Type B pancreatic cell (in vitro differentiated cells): ENCODE data around the gene FBN1. TPM values are rescaled to one million over a fixed set of nuclear protein-coding genes. Genes with fewer than 3 reads are reported as not detected.

Experiments used
- DNase-seq: peaks from one replicate; pipeline ENCODE4 v3.0.0; 2021; ENCODE audit warnings: mixed read lengths; ENCODE audit not compliant: unreplicated experiment; ENCODE audit errors: extremely low spot score
- H3K27ac Mint-ChIP-seq: 2 replicates; pipeline ENCODE4 v1.8.0; 2021; ENCODE audit warnings: mild to moderate bottlenecking, mixed read lengths
- H3K27me3 Mint-ChIP-seq: 2 replicates; pipeline ENCODE4 v1.8.0; 2021; ENCODE audit warnings: mixed read lengths
- H3K36me3 Mint-ChIP-seq: 2 replicates; pipeline ENCODE4 v1.8.0; 2021; ENCODE audit warnings: mixed read lengths
- H3K4me1 Mint-ChIP-seq: one replicate; pipeline ENCODE4 v1.8.0; 2021; ENCODE audit warnings: mixed read lengths; ENCODE audit not compliant: unreplicated experiment
- H3K4me3 Mint-ChIP-seq: 2 replicates; pipeline ENCODE4 v1.8.0; 2021; ENCODE audit warnings: mild to moderate bottlenecking, mixed read lengths
- H3K9me3 Mint-ChIP-seq: 2 replicates; pipeline ENCODE4 v1.8.0; 2021; ENCODE audit warnings: mixed read lengths
- total RNA-seq: library from RNA; stranded (reverse); gene quantifications from 2 replicates; pipeline ENCODE4 v1.2.1, GENCODE V29; 2021; ENCODE audit warnings: low replicate concordance
- TF ChIP-seq, protein P1 (sequence below): fragments of 200-600 bp; sonication (generic); conservative IDR thresholded peaks from 2 replicates; pipeline ENCODE4 v1.5.0; 2021; ENCODE audit warnings: antibody characterized with exemption, mild to moderate bottlenecking

FBN1 gene
- total RNA-seq, 1 donor from 2014 or later = 58.4 TPM

DNA sequence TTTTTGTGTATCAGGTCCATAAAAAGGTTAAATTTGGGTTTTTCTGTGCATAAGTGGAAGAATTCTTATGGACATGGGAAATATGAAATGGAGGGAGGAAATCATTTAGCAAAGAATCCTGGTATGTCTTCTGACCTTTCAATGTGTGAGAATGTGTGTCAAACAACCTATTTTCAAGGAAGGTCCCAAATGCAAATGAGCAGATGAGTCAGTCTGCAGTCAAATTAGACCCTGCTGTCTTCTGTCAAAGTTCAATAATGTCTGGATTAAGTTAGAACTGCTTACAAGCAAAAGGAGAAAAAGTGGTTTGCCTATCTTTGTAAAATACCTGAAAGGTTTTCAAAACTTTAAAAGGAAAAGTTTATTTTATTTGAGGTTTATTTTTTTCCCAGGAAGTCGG lies 15.3 kb downstream of the FBN1 start:
- Mint-ChIP-seq H3K27ac (no peak overlapping the region), H3K4me1 (no peaks in the 10 kb centered on the region), H3K36me3 (no peaks in the 10 kb centered on the region), H3K9me3 (no peaks in the 10 kb centered on the region), H3K27me3 (peaks cover 12% of the 10 kb centered on the region), H3K4me3 (no peak overlapping the region)
- TF ChIP-seq, protein P1, sequence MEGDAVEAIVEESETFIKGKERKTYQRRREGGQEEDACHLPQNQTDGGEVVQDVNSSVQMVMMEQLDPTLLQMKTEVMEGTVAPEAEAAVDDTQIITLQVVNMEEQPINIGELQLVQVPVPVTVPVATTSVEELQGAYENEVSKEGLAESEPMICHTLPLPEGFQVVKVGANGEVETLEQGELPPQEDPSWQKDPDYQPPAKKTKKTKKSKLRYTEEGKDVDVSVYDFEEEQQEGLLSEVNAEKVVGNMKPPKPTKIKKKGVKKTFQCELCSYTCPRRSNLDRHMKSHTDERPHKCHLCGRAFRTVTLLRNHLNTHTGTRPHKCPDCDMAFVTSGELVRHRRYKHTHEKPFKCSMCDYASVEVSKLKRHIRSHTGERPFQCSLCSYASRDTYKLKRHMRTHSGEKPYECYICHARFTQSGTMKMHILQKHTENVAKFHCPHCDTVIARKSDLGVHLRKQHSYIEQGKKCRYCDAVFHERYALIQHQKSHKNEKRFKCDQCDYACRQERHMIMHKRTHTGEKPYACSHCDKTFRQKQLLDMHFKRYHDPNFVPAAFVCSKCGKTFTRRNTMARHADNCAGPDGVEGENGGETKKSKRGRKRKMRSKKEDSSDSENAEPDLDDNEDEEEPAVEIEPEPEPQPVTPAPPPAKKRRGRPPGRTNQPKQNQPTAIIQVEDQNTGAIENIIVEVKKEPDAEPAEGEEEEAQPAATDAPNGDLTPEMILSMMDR = no peak
- DNase-seq = no peak

- Mint-ChIP-seq H3K4me1 (no peaks in the 10 kb centered on the region), H3K9me3 (no peaks in the 10 kb centered on the region), H3K4me3 (no peak overlapping the region), H3K36me3 (no peaks in the 10 kb centered on the region), H3K27me3 (peaks cover 12% of the 10 kb centered on the region), H3K27ac (no peak overlapping the region)
- TF ChIP-seq, protein P1 = no peak
- no peak for DNase-seq
Observed at GRCh38 chr15:48628832-48629231, 16.7 kb downstream of the FBN1 start.

DNA sequence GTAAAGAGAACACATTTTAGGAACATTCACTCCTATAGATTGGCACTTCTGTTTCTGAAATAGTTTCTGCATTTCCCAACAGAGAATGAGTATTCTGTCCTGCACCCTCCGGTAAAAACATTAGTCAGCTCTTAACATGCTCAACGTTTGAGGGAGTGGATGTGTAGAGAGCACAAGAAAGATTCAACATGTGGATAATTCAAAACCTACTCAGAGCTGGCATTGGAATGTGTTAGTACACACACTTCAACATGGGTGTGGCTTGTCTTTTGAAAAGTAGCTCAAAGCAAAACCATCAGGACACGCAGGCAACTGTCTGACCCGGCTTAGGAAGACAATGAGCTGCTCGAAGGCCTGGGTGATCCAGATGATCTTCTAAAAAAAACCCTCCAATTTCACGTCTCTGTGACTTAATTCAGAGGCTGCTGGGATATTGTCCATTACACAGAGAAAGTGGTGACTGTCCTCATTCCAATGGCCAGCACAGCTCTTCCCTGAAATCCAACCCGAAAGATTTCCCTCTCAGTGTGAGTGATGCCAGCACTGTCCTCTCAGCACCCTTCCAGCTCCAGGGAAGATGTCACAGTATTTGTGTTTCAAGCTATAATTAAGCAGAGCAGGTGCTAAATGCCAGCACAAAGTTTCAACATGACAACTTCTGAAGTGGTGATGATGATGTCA lies 18.1 kb downstream of the FBN1 start:
- Mint-ChIP-seq H3K9me3 (no peaks in the 10 kb centered on the region), H3K4me3 (no peak overlapping the region), H3K4me1 (no peaks in the 10 kb centered on the region), H3K36me3 (no peaks in the 10 kb centered on the region), H3K27me3 (peaks cover 12% of the 10 kb centered on the region), H3K27ac (peak overlapping the region; percentile 7)
- TF ChIP-seq, protein P1 = no peak
- no peak for DNase-seq

DNA sequence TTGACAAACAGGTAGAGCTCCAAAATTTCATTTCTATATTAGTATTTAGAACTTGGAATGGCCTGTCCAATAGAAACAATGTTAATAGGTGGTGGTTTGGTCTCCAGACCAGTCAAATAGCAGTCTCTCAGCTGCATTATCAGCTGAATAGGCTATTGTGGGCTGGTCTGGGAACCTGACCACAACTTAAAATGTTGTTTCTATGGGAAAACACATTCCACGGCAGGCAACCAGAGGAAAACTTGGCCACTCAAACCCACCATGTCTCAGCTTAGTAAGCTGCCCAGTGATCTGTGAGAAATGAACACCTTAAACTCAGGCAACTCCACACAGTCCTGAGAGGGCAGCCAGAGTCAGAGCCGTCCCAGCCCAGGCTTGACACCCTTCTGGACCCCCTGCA lies 20.4 kb downstream of the FBN1 start:
- DNase-seq = no peak
- TF ChIP-seq, protein P1 = no peak
- no peaks in the 10 kb centered on the region for H3K4me1 Mint-ChIP-seq
- H3K27me3 Mint-ChIP-seq = peaks cover 9% of the 10 kb centered on the region
- H3K27ac Mint-ChIP-seq = no peak overlapping the region
- no peak overlapping the region for H3K4me3 Mint-ChIP-seq
- no peaks in the 10 kb centered on the region for H3K9me3 Mint-ChIP-seq
- H3K36me3 Mint-ChIP-seq = no peaks in the 10 kb centered on the region

GRCh38 chr15:48624700-48625099 lies 20.8 kb downstream of the FBN1 start:
- Mint-ChIP-seq H3K4me3 (no peak overlapping the region), H3K4me1 (no peaks in the 10 kb centered on the region), H3K9me3 (no peaks in the 10 kb centered on the region), H3K36me3 (no peaks in the 10 kb centered on the region), H3K27ac (no peak overlapping the region), H3K27me3 (peaks cover 6% of the 10 kb centered on the region)
- TF ChIP-seq, protein P1 = no peak
- DNase-seq = no peak
